ENCODE measurements around the gene PYURF. TPM values are rescaled to one million over a fixed set of nuclear protein-coding genes. Genes with fewer than 3 reads are reported as not detected.

Gene PYURF
- total and polyA plus RNA-seq, 2 donors from 2014 or later: 63.0 to 105 TPM

DNA sequence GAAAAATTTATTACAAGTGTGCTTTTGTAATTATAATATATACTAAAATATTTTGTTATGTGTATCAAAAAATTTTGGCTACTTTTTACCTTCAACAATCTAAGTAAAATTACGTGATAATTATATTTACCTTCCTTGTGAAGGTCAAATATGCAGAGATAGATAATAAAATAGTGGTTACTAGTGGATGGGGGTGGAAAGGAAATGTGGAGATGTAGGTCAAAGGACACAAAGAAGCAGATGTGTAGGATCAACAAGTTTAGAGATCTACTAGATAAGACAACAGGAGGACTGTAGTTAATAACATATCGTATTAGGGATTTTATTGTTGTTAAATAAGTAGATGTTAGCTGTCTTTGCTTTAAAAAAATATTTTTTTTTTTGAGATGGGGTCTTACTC, 45.3 kb downstream of the PYURF start:
- Histone ChIP-seq H3K9me3 (ENCODE audit: control insufficient read depth in 2 of 3, insufficient read depth in 1 of 3, low read length in 3 of 3) (no peaks in the 10 kb centered on the region), H3K9ac (ENCODE audit: low read length in 3 of 3) (no peak overlapping the region), H3K27me3 (ENCODE audit: control insufficient read depth, insufficient read depth, low read length) (no peaks in the 10 kb centered on the region), H3K27ac (ENCODE audit: low read depth in 2 of 2, low read length in 2 of 2) (no peak overlapping the region), H3K4me3 (ENCODE audit: low read length in 3 of 3) (no peak overlapping the region), H3K4me1 (ENCODE audit: control insufficient read depth in 2 of 3, insufficient read depth in 2 of 3, low read depth in 1 of 3, low read length in 3 of 3) (no peaks in the 10 kb centered on the region), H3K36me3 (ENCODE audit: control insufficient read depth in 2 of 3, insufficient read depth in 3 of 3, low read length in 3 of 3) (peaks cover 0 to 7% (median 5%) of the 10 kb centered on the region in 3 donors)
- TF ChIP-seq, protein P1, sequence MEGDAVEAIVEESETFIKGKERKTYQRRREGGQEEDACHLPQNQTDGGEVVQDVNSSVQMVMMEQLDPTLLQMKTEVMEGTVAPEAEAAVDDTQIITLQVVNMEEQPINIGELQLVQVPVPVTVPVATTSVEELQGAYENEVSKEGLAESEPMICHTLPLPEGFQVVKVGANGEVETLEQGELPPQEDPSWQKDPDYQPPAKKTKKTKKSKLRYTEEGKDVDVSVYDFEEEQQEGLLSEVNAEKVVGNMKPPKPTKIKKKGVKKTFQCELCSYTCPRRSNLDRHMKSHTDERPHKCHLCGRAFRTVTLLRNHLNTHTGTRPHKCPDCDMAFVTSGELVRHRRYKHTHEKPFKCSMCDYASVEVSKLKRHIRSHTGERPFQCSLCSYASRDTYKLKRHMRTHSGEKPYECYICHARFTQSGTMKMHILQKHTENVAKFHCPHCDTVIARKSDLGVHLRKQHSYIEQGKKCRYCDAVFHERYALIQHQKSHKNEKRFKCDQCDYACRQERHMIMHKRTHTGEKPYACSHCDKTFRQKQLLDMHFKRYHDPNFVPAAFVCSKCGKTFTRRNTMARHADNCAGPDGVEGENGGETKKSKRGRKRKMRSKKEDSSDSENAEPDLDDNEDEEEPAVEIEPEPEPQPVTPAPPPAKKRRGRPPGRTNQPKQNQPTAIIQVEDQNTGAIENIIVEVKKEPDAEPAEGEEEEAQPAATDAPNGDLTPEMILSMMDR (IDR thresholded peaks at IDR 0.05; ENCODE audit: borderline replicate concordance, extremely low read depth, insufficient read depth): no peak
- no peak for FAIRE-seq
- no peak for DNase-seq
- intact Hi-C loops (cut with DNase I): no loop called here

DNA sequence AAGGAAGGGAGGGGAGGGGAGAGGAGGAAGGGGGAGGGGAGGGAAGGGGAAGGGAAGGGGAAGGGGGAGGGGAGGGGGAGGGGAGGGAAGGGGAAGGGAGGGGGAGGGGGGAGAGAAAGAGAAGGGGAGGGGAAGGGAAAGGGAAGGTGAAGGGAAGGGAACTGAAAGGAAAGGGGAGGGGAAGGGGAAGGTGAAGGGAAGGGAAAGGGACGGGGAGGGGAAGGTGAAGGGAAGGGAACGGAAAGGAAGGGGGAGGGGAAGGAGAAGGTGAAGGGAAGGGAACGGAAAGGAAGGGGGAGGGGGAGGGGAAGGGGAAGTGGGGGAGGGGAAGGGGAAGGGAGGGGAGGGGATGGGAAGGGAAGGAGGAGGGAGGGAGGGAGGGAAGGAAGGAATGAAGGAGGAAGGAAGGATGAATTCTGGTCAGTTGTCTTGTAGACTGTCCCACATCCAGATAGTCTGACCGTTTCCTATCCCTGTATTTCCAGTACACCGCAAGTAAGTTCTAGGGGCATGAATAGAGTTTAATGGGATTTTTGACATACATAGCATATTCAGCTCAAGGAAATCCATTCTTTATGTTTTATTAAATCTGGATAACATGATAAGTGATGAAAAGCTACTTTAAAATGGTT, 46.2 kb downstream of the PYURF start:
- H3K27me3 ChIP-seq (ENCODE audit: control insufficient read depth, insufficient read depth, low read length): no peaks in the 10 kb centered on the region
- H3K9ac ChIP-seq (ENCODE audit: low read length in 3 of 3): no peak overlapping the region
- FAIRE-seq (no peak), DNase-seq (no peak)
- intact Hi-C loops (cut with DNase I): no loop called here
- peaks cover 0 to 7% (median 5%) of the 10 kb centered on the region in 3 donors for H3K36me3 ChIP-seq (ENCODE audit: control insufficient read depth in 2 of 3, insufficient read depth in 3 of 3, low read length in 3 of 3)
- TF ChIP-seq, protein P1 (IDR thresholded peaks at IDR 0.05; ENCODE audit: borderline replicate concordance, extremely low read depth, insufficient read depth): no peak
- H3K4me1 ChIP-seq (ENCODE audit: control insufficient read depth in 2 of 3, insufficient read depth in 2 of 3, low read depth in 1 of 3, low read length in 3 of 3): no peaks in the 10 kb centered on the region
- no peaks in the 10 kb centered on the region for H3K9me3 ChIP-seq (ENCODE audit: control insufficient read depth in 2 of 3, insufficient read depth in 1 of 3, low read length in 3 of 3)
- no peak overlapping the region for H3K4me3 ChIP-seq (ENCODE audit: low read length in 3 of 3)
- no peak overlapping the region for H3K27ac ChIP-seq (ENCODE audit: low read depth in 2 of 2, low read length in 2 of 2)

Other genes starting within 250 kb of the PYURF start
- gene PPM1K, start 239.2 kb downstream of the PYURF start, total RNA-seq: 20.9 TPM
- 15.4 TPM for gene PPM1K, start 239.2 kb downstream of the PYURF start, polyA plus RNA-seq (ENCODE audit: insufficient read depth, low read depth, low replicate concordance)
- 15.7 TPM for gene HERC6, start 144.9 kb downstream of the PYURF start, total RNA-seq
- gene HERC6, start 144.9 kb downstream of the PYURF start, polyA plus RNA-seq (ENCODE audit: insufficient read depth, low read depth, low replicate concordance): 7.4 TPM
- 6.5 TPM for gene HERC5, start 66.7 kb downstream of the PYURF start, total RNA-seq
- gene HERC5, start 66.7 kb downstream of the PYURF start, polyA plus RNA-seq (ENCODE audit: insufficient read depth, low read depth, low replicate concordance): 4.7 TPM
- 58.4 TPM for gene HERC3, start 68.7 kb upstream of the PYURF start, total RNA-seq
- gene HERC3, start 68.7 kb upstream of the PYURF start, polyA plus RNA-seq (ENCODE audit: insufficient read depth, low read depth, low replicate concordance): 6.3 TPM
- 5.9 TPM for gene NAP1L5, start 174.1 kb upstream of the PYURF start, total RNA-seq
- gene NAP1L5, start 174.1 kb upstream of the PYURF start, polyA plus RNA-seq (ENCODE audit: insufficient read depth, low read depth, low replicate concordance): 12.4 TPM

Measured in kidney (tissue), 14 donors.